ENCODE measurements around the gene RTN4R.
"Not testable (repeated sequence)": the region's sequence is repeated elsewhere in the genome, so short reads cannot be mapped to it uniquely, and the experiment has no call there.

Gene RTN4R

GRCh38 chr22:20312396-20313191 is 44.5 kb upstream of the RTN4R start:
- Histone ChIP-seq H3K4me3 (ENCODE audit: low read depth in 1 of 2, low read length in 2 of 2) (no peak overlapping the region), H3K4me1 (ENCODE audit: control insufficient read depth in 1 of 2, insufficient read depth in 2 of 2, low read length in 2 of 2) (no peaks in the 10 kb centered on the region), H3K9me3 (ENCODE audit: control insufficient read depth in 1 of 2, low read length in 2 of 2) (no peaks in the 10 kb centered on the region), H3K9ac (ENCODE audit: low read depth in 1 of 2, low read length in 2 of 2) (no peak overlapping the region), H3K27ac (ENCODE audit: low read depth, low read length) (no peak overlapping the region), H3K36me3 (ENCODE audit: control insufficient read depth in 1 of 2, insufficient read depth in 2 of 2, low read length in 2 of 2) (peaks cover 0 to 3% of the 10 kb centered on the region in 2 donors), H3K27me3 (ENCODE audit: control insufficient read depth in 1 of 2, insufficient read depth in 2 of 2, low read length in 2 of 2) (no peaks in the 10 kb centered on the region)

GRCh38 chr22:20311249-20312062 is 43.3 kb upstream of the RTN4R start:
- not testable (repeated sequence) for H3K27ac ChIP-seq (ENCODE audit: low read depth, low read length); H3K4me3 ChIP-seq (ENCODE audit: low read depth in 1 of 2, low read length in 2 of 2); H3K27me3 ChIP-seq (ENCODE audit: control insufficient read depth in 1 of 2, insufficient read depth in 2 of 2, low read length in 2 of 2); H3K9ac ChIP-seq (ENCODE audit: low read depth in 1 of 2, low read length in 2 of 2); H3K4me1 ChIP-seq (ENCODE audit: control insufficient read depth in 1 of 2, insufficient read depth in 2 of 2, low read length in 2 of 2); H3K36me3 ChIP-seq (ENCODE audit: control insufficient read depth in 1 of 2, insufficient read depth in 2 of 2, low read length in 2 of 2); H3K9me3 ChIP-seq (ENCODE audit: control insufficient read depth in 1 of 2, low read length in 2 of 2)

- H3K9ac ChIP-seq (ENCODE audit: low read depth in 1 of 2, low read length in 2 of 2); H3K27ac ChIP-seq (ENCODE audit: low read depth, low read length); H3K9me3 ChIP-seq (ENCODE audit: control insufficient read depth in 1 of 2, low read length in 2 of 2): not testable (repeated sequence)
Measured at GRCh38 chr22:20310773-20311172, 42.7 kb upstream of the RTN4R start.

GRCh38 chr22:20310180-20310579 is 42.1 kb upstream of the RTN4R start:
- H3K4me1 ChIP-seq (ENCODE audit: control insufficient read depth in 1 of 2, insufficient read depth in 2 of 2, low read length in 2 of 2); H3K9me3 ChIP-seq (ENCODE audit: control insufficient read depth in 1 of 2, low read length in 2 of 2); H3K4me3 ChIP-seq (ENCODE audit: low read depth in 1 of 2, low read length in 2 of 2); H3K27me3 ChIP-seq (ENCODE audit: control insufficient read depth in 1 of 2, insufficient read depth in 2 of 2, low read length in 2 of 2); H3K9ac ChIP-seq (ENCODE audit: low read depth in 1 of 2, low read length in 2 of 2); H3K36me3 ChIP-seq (ENCODE audit: control insufficient read depth in 1 of 2, insufficient read depth in 2 of 2, low read length in 2 of 2); H3K27ac ChIP-seq (ENCODE audit: low read depth, low read length): not testable (repeated sequence)

More at GRCh38 chr22:20310773-20311172, 42.7 kb upstream of the RTN4R start:
- H3K4me1 ChIP-seq (ENCODE audit: control insufficient read depth in 1 of 2, insufficient read depth in 2 of 2, low read length in 2 of 2); H3K36me3 ChIP-seq (ENCODE audit: control insufficient read depth in 1 of 2, insufficient read depth in 2 of 2, low read length in 2 of 2); H3K27me3 ChIP-seq (ENCODE audit: control insufficient read depth in 1 of 2, insufficient read depth in 2 of 2, low read length in 2 of 2); H3K4me3 ChIP-seq (ENCODE audit: low read depth in 1 of 2, low read length in 2 of 2): not testable (repeated sequence)

- not testable (repeated sequence) for H3K27ac ChIP-seq (ENCODE audit: low read depth, low read length); H3K9ac ChIP-seq (ENCODE audit: low read depth in 1 of 2, low read length in 2 of 2)
Measured at GRCh38 chr22:20308806-20309650, 40.9 kb upstream of the RTN4R start.

GRCh38 chr22:20307448-20308447 is 39.6 kb upstream of the RTN4R start:
- H3K9ac ChIP-seq (ENCODE audit: low read depth in 1 of 2, low read length in 2 of 2); H3K4me1 ChIP-seq (ENCODE audit: control insufficient read depth in 1 of 2, insufficient read depth in 2 of 2, low read length in 2 of 2); H3K36me3 ChIP-seq (ENCODE audit: control insufficient read depth in 1 of 2, insufficient read depth in 2 of 2, low read length in 2 of 2); H3K9me3 ChIP-seq (ENCODE audit: control insufficient read depth in 1 of 2, low read length in 2 of 2); H3K27ac ChIP-seq (ENCODE audit: low read depth, low read length); H3K27me3 ChIP-seq (ENCODE audit: control insufficient read depth in 1 of 2, insufficient read depth in 2 of 2, low read length in 2 of 2); H3K4me3 ChIP-seq (ENCODE audit: low read depth in 1 of 2, low read length in 2 of 2): not testable (repeated sequence)

More at GRCh38 chr22:20308806-20309650, 40.9 kb upstream of the RTN4R start:
- H3K4me1 ChIP-seq (ENCODE audit: control insufficient read depth in 1 of 2, insufficient read depth in 2 of 2, low read length in 2 of 2); H3K4me3 ChIP-seq (ENCODE audit: low read depth in 1 of 2, low read length in 2 of 2); H3K9me3 ChIP-seq (ENCODE audit: control insufficient read depth in 1 of 2, low read length in 2 of 2); H3K27me3 ChIP-seq (ENCODE audit: control insufficient read depth in 1 of 2, insufficient read depth in 2 of 2, low read length in 2 of 2); H3K36me3 ChIP-seq (ENCODE audit: control insufficient read depth in 1 of 2, insufficient read depth in 2 of 2, low read length in 2 of 2): not testable (repeated sequence)

GRCh38 chr22:20306646-20307447 is 38.7 kb upstream of the RTN4R start:
- not testable (repeated sequence) for H3K36me3 ChIP-seq (ENCODE audit: control insufficient read depth in 1 of 2, insufficient read depth in 2 of 2, low read length in 2 of 2); H3K4me3 ChIP-seq (ENCODE audit: low read depth in 1 of 2, low read length in 2 of 2); H3K4me1 ChIP-seq (ENCODE audit: control insufficient read depth in 1 of 2, insufficient read depth in 2 of 2, low read length in 2 of 2); H3K27ac ChIP-seq (ENCODE audit: low read depth, low read length); H3K27me3 ChIP-seq (ENCODE audit: control insufficient read depth in 1 of 2, insufficient read depth in 2 of 2, low read length in 2 of 2); H3K9me3 ChIP-seq (ENCODE audit: control insufficient read depth in 1 of 2, low read length in 2 of 2); H3K9ac ChIP-seq (ENCODE audit: low read depth in 1 of 2, low read length in 2 of 2)

- no peaks in the 10 kb centered on the region for H3K9me3 ChIP-seq (ENCODE audit: control insufficient read depth in 1 of 2, low read length in 2 of 2)
- no peaks in the 10 kb centered on the region for H3K4me1 ChIP-seq (ENCODE audit: control insufficient read depth in 1 of 2, insufficient read depth in 2 of 2, low read length in 2 of 2)
- no peak overlapping the region for H3K27ac ChIP-seq (ENCODE audit: low read depth, low read length)
- H3K4me3 ChIP-seq (ENCODE audit: low read depth in 1 of 2, low read length in 2 of 2): no peak overlapping the region
- no peaks in the 10 kb centered on the region for H3K36me3 ChIP-seq (ENCODE audit: control insufficient read depth in 1 of 2, insufficient read depth in 2 of 2, low read length in 2 of 2)
- H3K9ac ChIP-seq (ENCODE audit: low read depth in 1 of 2, low read length in 2 of 2): no peak overlapping the region
- peaks cover 0 to under 1% of the 10 kb centered on the region in 2 donors for H3K27me3 ChIP-seq (ENCODE audit: control insufficient read depth in 1 of 2, insufficient read depth in 2 of 2, low read length in 2 of 2)
Measured at GRCh38 chr22:20305894-20306645, 38.0 kb upstream of the RTN4R start.
